Lung (tissue), 12 donors: ENCODE results near the gene PDK4. TPM values are rescaled to one million over a fixed set of nuclear protein-coding genes. Genes with fewer than 3 reads are reported as not detected.

Experiments used
- ATAC-seq: fragments of 200-7000 bp; cut with Tn5 transposase; one replicate; pipeline ENCODE4 v1.9.1; 2020; ENCODE audit warnings: moderate number of reproducible peaks; ENCODE audit not compliant: insufficient read depth, low FRiP score
- DNase-seq, 3 donors: peaks; one replicate each; pipeline ENCODE4 v3.0.0-alpha.2; 2013 to 2017
- H3K27ac ChIP-seq, 2 donors: one replicate each; pipeline ENCODE4 v1.5.1; 2013; ENCODE audit warnings: mild to moderate bottlenecking in 2 of 2, moderate library complexity in 2 of 2, control low read depth in 1 of 2, inconsistent platforms in 1 of 2, low read depth in 1 of 2, low read length in 1 of 2
- H3K27me3 ChIP-seq, 3 donors: one replicate each; pipeline ENCODE4 v1.5.1; 2013; ENCODE audit warnings: low read length in 2 of 3; ENCODE audit not compliant: control insufficient read depth in 3 of 3, insufficient read depth in 3 of 3
- H3K36me3 ChIP-seq, 4 donors: one replicate each; pipeline ENCODE4 v1.5.1; 2013; ENCODE audit warnings: low read length in 4 of 4, mild to moderate bottlenecking in 1 of 4, moderate library complexity in 1 of 4; ENCODE audit not compliant: control insufficient read depth in 4 of 4, insufficient read depth in 4 of 4
- H3K4me1 ChIP-seq, 5 donors: one replicate each; pipeline ENCODE4 v1.5.1; 2013; ENCODE audit warnings: low read length in 5 of 5, mild to moderate bottlenecking in 2 of 5, moderate library complexity in 1 of 5; ENCODE audit not compliant: control insufficient read depth in 5 of 5, insufficient read depth in 5 of 5
- H3K4me3 ChIP-seq: one replicate; pipeline ENCODE4 v1.5.1; 2013; ENCODE audit warnings: mild to moderate bottlenecking, control low read depth, moderate library complexity
- H3K9ac ChIP-seq, 2 donors: one replicate each; pipeline ENCODE4 v1.5.1; 2013; ENCODE audit warnings: low read length in 2 of 2, control low read depth in 1 of 2; ENCODE audit not compliant: insufficient read depth in 1 of 2
- H3K9me3 ChIP-seq, 4 donors: one replicate each; pipeline ENCODE4 v1.5.1; 2013; ENCODE audit warnings: low read length in 3 of 4, mild to moderate bottlenecking in 1 of 4, moderate library complexity in 1 of 4; ENCODE audit not compliant: control insufficient read depth in 4 of 4, insufficient read depth in 3 of 4
- CTCF ChIP-seq: IDR thresholded peaks from 2 replicates; pipeline ENCODE4 v1.5.1; 2012; ENCODE audit warnings: mild to moderate bottlenecking; ENCODE audit errors: control extremely low read depth, extremely low read depth
- WGBS, 2 donors: extraction: QIAGEN DNeasy Blood & Tissue Kit; methylation state at CpG; one replicate each; pipeline ENCODE4 v1.1.7; 2013; 5-methylcytosine and 5-hydroxymethylcytosine counted together
- polyA plus RNA-seq, 2 donors: library from polyadenylated mRNA; stranded (reverse); fragments of 200-250 nt; gene quantifications; one replicate each; pipeline ENCODE4 v1.2.1, GENCODE V29; 2013
- total RNA-seq, 2 donors: library from RNA; depleted of rRNA in 1 of 2; stranded (reverse); fragments of >200 nt in 1 of 2; gene quantifications; one replicate each; pipeline ENCODE4 v1.2.1, GENCODE V29; 2014 to 2021
- donor health status: control.
- donor health status: control.
- donor health status: Bipolar disorder and iron deficiency.
- donor health status: healthy.
- donor health status: DM: yes; HTN: yes; CAD: no.

Gene PDK4
- total and polyA plus RNA-seq, 4 donors = 20.1 to 86.9 (median 35.1) TPM

GRCh38 chr7:95590387-95591248 is 5.7 kb downstream of the PDK4 start:
- WGBS, 2 donors = 42 to 62% methylated on average over 5 of the region's 5 CpGs
- H3K36me3 ChIP-seq = peaks cover 18 to 39% (median 31%) of the 10 kb centered on the region in 4 donors
- no peaks in the 10 kb centered on the region for H3K9me3 ChIP-seq
- ATAC-seq (no peak), DNase-seq (peak in 2 of 3 donors; percentile 84 to 89)
- no peak overlapping the region for H3K9ac ChIP-seq
- TF ChIP-seq CTCF = no peak
- H3K27ac ChIP-seq = peak overlapping the region; percentile 56 to 76
- no peaks in the 10 kb centered on the region for H3K27me3 ChIP-seq
- peaks cover 2 to 16% (median 8%) of the 10 kb centered on the region in 5 donors for H3K4me1 ChIP-seq
- H3K4me3 ChIP-seq = no peak overlapping the region

GRCh38 chr7:95589766-95590165 is 6.5 kb downstream of the PDK4 start:
- H3K4me3 ChIP-seq = no peak overlapping the region
- TF ChIP-seq CTCF = no peak
- peak overlapping the region in 1 of 2 donors; percentile 53 for H3K27ac ChIP-seq
- H3K4me1 ChIP-seq = peaks cover 2 to 12% (median 6%) of the 10 kb centered on the region in 5 donors
- no peak overlapping the region for H3K9ac ChIP-seq
- H3K27me3 ChIP-seq = no peaks in the 10 kb centered on the region
- DNase-seq (no peak), ATAC-seq (no peak)
- WGBS, 2 donors = 93 to 100% methylated on average over 1 of the region's 1 CpG
- no peaks in the 10 kb centered on the region for H3K9me3 ChIP-seq
- H3K36me3 ChIP-seq = peaks cover 20 to 44% (median 35%) of the 10 kb centered on the region in 4 donors

DNA sequence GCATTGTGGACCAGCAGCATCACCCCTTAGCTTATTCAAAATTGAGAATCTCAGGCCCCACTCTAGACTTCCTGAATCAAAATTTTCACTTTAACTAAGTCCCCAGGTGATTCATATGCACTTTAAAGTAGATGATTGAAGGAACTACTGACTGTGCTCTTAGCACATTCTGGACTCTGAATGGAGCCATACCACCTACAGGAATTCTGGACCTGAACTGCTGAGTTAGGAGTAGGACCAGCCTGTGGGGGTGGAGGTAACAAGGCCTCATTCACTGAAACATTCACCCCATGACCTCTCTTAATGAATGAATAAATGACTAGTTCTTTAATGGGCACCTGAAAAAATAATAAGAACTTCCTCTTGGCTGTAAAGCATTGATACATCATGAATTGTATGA is 7.3 kb downstream of the PDK4 start:
- no peak for TF ChIP-seq CTCF
- Histone ChIP-seq H3K27me3 (no peaks in the 10 kb centered on the region), H3K27ac (peak overlapping the region in 1 of 2 donors; percentile 41), H3K4me1 (peaks cover under 1 to 11% (median 6%) of the 10 kb centered on the region in 5 donors), H3K9ac (no peak overlapping the region), H3K9me3 (no peaks in the 10 kb centered on the region), H3K4me3 (no peak overlapping the region), H3K36me3 (peaks cover 19 to 44% (median 35%) of the 10 kb centered on the region in 4 donors)
- DNase-seq (no peak), ATAC-seq (no peak)
